ENCODE data around the gene BMF. TPM values are rescaled to one million over a fixed set of nuclear protein-coding genes. Genes with fewer than 3 reads are reported as not detected.

The BMF gene
- total and polyA plus RNA-seq, 8 donors: 2.2 to 11.7 (median 5.8) TPM

DNA sequence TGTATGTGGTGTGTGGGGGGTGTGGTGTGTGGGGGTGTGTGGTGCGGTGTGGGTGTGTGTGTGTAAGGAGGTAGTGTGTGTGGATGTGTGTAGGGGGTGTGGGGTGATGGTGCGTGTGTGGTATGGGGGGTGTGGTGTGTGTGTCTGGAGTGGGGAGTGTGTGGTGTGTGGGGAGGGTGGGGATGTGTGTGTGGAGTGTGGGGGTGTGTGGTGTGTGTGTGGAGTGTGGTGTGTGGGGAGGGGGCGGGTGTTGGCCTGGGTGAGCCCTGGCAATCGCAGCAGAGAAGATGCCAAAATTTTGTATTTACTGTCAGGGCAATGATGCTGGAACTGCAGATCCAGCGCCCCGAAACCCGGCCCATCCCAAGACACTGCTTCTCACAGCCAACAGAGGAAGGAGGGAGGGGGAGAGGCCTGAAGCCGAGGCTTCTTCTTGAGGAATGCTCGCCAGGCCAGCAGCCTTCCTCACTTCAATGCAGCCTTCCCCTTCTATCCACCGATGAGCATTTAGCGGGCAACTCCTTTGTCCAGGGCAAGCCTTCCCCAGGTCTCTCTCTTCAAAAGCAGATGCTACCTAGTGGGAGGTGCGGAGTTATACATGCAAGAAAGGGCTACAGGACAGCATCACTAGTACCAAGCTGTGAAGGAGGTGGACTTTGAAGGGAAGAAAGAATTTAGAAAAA, 57.8 kb downstream of the BMF start:
- no peaks in the 10 kb centered on the region for H3K27me3 ChIP-seq
- peak in 1 of 2 donors; percentile 78 for DNase-seq
- peaks cover 31 to 59% (median 48%) of the 10 kb centered on the region in 4 donors for H3K4me1 ChIP-seq
- intact Hi-C loops (cut with DNase I; ENCODE audit: low total_unique reads): no loop called here
- H3K36me3 ChIP-seq: no peaks in the 10 kb centered on the region
- TF ChIP-seq, protein P1, sequence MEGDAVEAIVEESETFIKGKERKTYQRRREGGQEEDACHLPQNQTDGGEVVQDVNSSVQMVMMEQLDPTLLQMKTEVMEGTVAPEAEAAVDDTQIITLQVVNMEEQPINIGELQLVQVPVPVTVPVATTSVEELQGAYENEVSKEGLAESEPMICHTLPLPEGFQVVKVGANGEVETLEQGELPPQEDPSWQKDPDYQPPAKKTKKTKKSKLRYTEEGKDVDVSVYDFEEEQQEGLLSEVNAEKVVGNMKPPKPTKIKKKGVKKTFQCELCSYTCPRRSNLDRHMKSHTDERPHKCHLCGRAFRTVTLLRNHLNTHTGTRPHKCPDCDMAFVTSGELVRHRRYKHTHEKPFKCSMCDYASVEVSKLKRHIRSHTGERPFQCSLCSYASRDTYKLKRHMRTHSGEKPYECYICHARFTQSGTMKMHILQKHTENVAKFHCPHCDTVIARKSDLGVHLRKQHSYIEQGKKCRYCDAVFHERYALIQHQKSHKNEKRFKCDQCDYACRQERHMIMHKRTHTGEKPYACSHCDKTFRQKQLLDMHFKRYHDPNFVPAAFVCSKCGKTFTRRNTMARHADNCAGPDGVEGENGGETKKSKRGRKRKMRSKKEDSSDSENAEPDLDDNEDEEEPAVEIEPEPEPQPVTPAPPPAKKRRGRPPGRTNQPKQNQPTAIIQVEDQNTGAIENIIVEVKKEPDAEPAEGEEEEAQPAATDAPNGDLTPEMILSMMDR (IDR thresholded peaks at IDR 0.05): no peak
- TF ChIP-seq POLR2AphosphoS5 (IDR thresholded peaks at IDR 0.05) (no peak), EP300 (IDR thresholded peaks at IDR 0.05) (no peak), POLR2A (IDR thresholded peaks at IDR 0.05) (no peak)
- 61 to 73% (median 70%) methylated on average over 12 of the region's 12 CpGs for WGBS, 5 donors
- H3K27ac ChIP-seq: no peak overlapping the region
- H3K4me3 ChIP-seq: no peak overlapping the region
- no peaks in the 10 kb centered on the region for H3K9me3 ChIP-seq

DNA sequence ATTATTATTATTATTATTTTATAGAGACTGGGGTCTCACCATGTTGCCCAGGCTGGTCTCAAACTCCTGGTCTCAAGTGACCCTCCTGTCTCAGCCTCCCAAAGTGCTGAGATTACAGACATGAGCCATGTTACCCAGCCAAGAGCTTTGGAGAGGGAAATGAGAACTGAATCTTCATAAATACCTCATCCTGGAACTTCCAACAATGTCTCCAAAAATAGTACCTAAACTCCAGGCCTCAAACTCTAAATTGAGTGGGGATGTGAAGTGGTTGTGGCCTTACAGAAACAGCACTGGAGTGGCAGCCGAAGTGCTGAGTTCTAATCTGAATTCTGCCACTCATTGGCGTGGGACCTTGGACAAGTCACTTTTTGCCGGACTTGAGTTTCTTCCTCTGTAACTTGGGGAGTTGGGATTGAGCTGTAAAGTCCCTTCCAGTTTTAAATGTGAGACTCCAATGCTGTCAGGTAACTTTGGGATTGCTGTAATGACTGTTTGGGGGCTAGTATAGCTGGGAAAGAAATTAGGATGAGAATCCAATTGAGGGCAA, 59.7 kb downstream of the BMF start:
- Histone ChIP-seq H3K4me1 (peaks cover 15 to 58% (median 44%) of the 10 kb centered on the region in 4 donors), H3K4me3 (no peak overlapping the region), H3K36me3 (no peaks in the 10 kb centered on the region), H3K9me3 (no peaks in the 10 kb centered on the region), H3K27ac (peak overlapping the region in 3 of 5 donors; percentile 63 to 76 (median 66)), H3K27me3 (no peaks in the 10 kb centered on the region)
- TF ChIP-seq, protein P1 (IDR thresholded peaks at IDR 0.05): no peak
- no peak for DNase-seq
- WGBS, 5 donors: 86 to 95% (median 92%) methylated on average over 3 of the region's 3 CpGs
- intact Hi-C loops (cut with DNase I; ENCODE audit: low total_unique reads): loop anchor here (5.0 kb wide), 2 partner anchors 63 to 223 kb away; no protein-coding TSS in a partner anchor

DNA sequence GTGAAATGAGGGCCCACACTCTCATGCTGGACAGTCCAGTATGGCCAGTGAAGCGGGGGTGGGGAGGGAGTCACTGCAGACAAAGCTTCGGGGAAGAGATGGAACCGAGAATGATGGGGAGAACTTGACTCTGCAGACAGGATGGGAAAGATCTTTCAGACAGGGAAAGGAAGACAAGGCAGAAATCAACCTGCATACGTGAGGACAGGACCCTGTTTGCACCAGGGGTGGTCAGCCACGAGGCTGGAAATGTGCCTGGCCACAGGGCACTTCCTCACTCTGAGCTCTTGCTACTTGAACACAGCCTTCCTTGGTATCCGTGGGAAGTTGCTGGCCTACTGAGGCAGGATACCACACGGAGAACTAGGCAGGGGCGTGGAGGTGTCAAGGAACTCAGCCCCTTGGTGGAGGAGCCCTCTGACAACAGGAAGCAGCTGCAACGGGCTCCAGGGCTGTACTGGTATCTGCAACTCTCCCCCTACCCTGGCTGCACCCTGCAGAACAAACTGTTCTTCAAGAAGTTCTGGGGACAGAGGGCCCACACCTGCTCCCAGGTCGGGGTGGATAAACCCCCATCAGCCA, 60.4 kb downstream of the BMF start:
- TF ChIP-seq POLR2AphosphoS5 (IDR thresholded peaks at IDR 0.05) (no peak), POLR2A (IDR thresholded peaks at IDR 0.05) (no peak), EP300 (IDR thresholded peaks at IDR 0.05) (no peak)
- TF ChIP-seq, protein P1 (IDR thresholded peaks at IDR 0.05): no peak
- Histone ChIP-seq H3K9me3 (no peaks in the 10 kb centered on the region), H3K4me1 (peaks cover 15 to 58% (median 44%) of the 10 kb centered on the region in 4 donors), H3K27ac (peak overlapping the region in 4 of 5 donors; percentile 42 to 76 (median 64)), H3K27me3 (no peaks in the 10 kb centered on the region), H3K36me3 (no peaks in the 10 kb centered on the region), H3K4me3 (no peak overlapping the region)
- intact Hi-C loops (cut with DNase I; ENCODE audit: low total_unique reads): loop anchor here (5.0 kb wide), 2 partner anchors 64 to 224 kb away; no protein-coding TSS in a partner anchor
- 54 to 63% (median 60%) methylated on average over 10 of the region's 10 CpGs for WGBS, 5 donors
- peak in 1 of 2 donors; percentile 39 for DNase-seq

DNA sequence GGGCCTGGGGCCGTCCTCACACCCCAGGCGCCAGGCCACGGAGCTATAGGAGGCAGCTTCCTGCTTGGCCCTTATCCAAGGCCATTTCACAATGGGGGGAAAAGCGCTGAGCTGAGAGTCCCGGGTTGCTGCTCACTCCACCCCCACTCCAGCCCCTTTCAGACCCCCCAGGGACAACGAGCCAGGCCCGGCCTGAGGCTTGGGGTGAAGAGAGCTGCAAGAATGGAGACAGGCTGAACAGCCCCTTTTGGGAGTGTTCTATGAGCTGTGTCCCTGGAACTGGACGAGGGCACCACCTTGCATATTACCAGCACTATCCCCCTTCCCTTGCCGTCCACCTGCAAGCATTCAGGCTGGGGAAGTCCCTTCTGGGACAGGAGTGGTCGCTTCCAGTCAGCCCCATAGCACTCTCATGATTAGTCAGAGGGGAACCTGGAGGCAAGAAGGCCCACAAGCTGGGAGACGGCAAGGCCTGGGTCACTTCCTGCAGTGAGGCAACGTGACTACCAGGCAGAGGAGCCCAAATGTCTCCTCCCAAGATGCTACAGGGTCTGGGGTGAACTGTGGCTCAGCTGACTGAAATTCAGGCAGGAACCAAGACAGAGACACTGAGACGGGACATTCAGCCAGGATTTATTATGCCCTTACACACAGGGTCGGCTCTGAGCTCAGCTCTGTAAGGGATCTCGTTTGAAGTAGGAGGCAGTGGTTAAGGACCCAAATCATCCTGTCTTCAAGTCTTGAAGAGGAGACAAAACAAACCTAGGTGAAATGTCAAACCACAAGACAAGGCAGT, 61.1 kb downstream of the BMF start:
- H3K4me1 ChIP-seq: peaks cover 15 to 58% (median 41%) of the 10 kb centered on the region in 4 donors

More for the DNA sequence above, 61.1 kb downstream of the BMF start:
- H3K27ac ChIP-seq: peak overlapping the region; percentile 37 to 76 (median 63)
- intact Hi-C loops (cut with DNase I; ENCODE audit: low total_unique reads): loop anchor here (5.0 kb wide), 2 partner anchors 65 to 225 kb away; no protein-coding TSS in a partner anchor
- peak in 1 of 3 donors; percentile 33 for TF ChIP-seq POLR2AphosphoS5 (IDR thresholded peaks at IDR 0.05)
- TF ChIP-seq EP300 (IDR thresholded peaks at IDR 0.05): no peak
- DNase-seq: peak; percentile 47 to 83
- no peaks in the 10 kb centered on the region for H3K27me3 ChIP-seq
- H3K9me3 ChIP-seq: no peaks in the 10 kb centered on the region
- H3K4me3 ChIP-seq: no peak overlapping the region
- WGBS, 5 donors: 33 to 73% (median 45%) methylated on average over 7 to 15 of the region's 15 CpGs
- no peaks in the 10 kb centered on the region for H3K36me3 ChIP-seq
